ENCODE measurements around the gene FAM120A. TPM values are rescaled to one million over a fixed set of nuclear protein-coding genes. Genes with fewer than 3 reads are reported as not detected.

The FAM120A gene
- total and polyA plus RNA-seq, 9 of the 15 experiments (the other 6 are each of a cell fraction or from before 2014, with no cell fraction given): 8.7 to 71.0 (median 42.2) TPM

DNA sequence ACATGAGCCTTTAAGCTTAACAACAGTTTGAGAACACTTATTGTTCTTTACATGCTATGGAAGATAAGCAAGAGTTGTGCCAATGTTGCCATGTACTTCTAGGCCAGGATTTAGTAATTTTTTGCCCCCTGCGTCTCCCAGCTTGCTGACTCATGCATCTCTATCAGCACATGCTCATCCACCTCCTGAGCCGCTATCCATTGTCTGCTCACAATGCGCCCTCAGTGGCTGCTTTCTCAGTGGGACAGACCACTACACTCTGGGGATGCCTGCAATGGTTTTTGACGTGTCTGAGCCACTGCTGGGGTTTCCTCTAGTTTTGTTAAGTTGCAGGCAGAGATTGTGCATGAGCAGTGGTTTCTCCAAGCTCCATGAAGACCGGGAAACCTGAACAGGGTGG lies 74.0 kb downstream of the FAM120A start:
- POLR2A ChIA-PET: interaction anchor here (0.6 to 0.8 kb wide), 2 partner anchors 161 to 306 kb away, joined by 3 to 5 read pairs; no protein-coding TSS in a partner anchor
- no peaks in the 10 kb centered on the region for H3K9me3 ChIP-seq (replicated peaks; ENCODE audit: control insufficient read depth, insufficient read depth, low read depth, low read length)
- ATAC-seq (peak; percentile 83), DNase-seq (ENCODE audit: extremely low read depth in 1 of 4, low spot score in 3 of 4) (peak in 3 of 4 experiments; percentile 35 to 55 (median 47)), FAIRE-seq (peak; percentile 54)
- BruUV-seq (replicated peaks): no TSS peak
- peak overlapping the region; percentile 22; the same call in 1 of the 2 replicates for H3K4me2 ChIP-seq (ENCODE audit: insufficient read depth, low read length)
- H3K27ac ChIP-seq (ENCODE audit: extremely low read depth, low read depth, low read length): peak overlapping the region; percentile 60; the same call in 2 of the 3 replicates
- intact Hi-C loops (cut with micrococcal nuclease) (no loop called here), in situ Hi-C loops (cut with MboI) (no loop called here)
- H2AFZ ChIP-seq (ENCODE audit: low read depth, low read length): no peak overlapping the region
- peaks cover 43% of the 10 kb centered on the region for H3K79me2 ChIP-seq (ENCODE audit: control insufficient read depth, insufficient read depth, low read length)
- H4K20me1 ChIP-seq (replicated peaks; ENCODE audit: control insufficient read depth, insufficient read depth, low read length): no peaks in the 10 kb centered on the region; the same call in 1 of the 2 replicates
- peaks cover 3% of the 10 kb centered on the region for H3K9me1 ChIP-seq (ENCODE audit: control insufficient read depth, insufficient read depth, low read length)
- CTCF ChIA-PET (ENCODE audit: low intra/inter-chr PET ratio): no interaction called here
- peak overlapping the region in 1 of 2 experiments; percentile 27; a peak in 1 of 4 replicates for H3K9ac ChIP-seq (ENCODE audit: insufficient read depth in 1 of 2, low read depth in 2 of 2, low read length in 2 of 2)
- no peaks in the 10 kb centered on the region for H3K27me3 ChIP-seq (ENCODE audit: control insufficient read depth in 2 of 2, insufficient read depth in 2 of 2, low read length in 2 of 2)
- peaks cover 87% of the 10 kb centered on the region for H3K36me3 ChIP-seq (ENCODE audit: control insufficient read depth, insufficient read depth, low read length)
- 32% methylated on average over 5 of the region's 5 CpGs for WGBS (ENCODE audit: insufficient coverage, low coverage, missing lambda C conversion rate)
- H3K4me1 ChIP-seq (replicated peaks in 1 of 2; ENCODE audit: control insufficient read depth in 2 of 2, insufficient read depth in 2 of 2, low read length in 2 of 2): peaks cover 6 to 8% of the 10 kb centered on the region in 2 experiments; a peak in 4 of 5 replicates
- H3K4me3 ChIP-seq: no peak overlapping the region
- TF ChIP-seq, protein P1, sequence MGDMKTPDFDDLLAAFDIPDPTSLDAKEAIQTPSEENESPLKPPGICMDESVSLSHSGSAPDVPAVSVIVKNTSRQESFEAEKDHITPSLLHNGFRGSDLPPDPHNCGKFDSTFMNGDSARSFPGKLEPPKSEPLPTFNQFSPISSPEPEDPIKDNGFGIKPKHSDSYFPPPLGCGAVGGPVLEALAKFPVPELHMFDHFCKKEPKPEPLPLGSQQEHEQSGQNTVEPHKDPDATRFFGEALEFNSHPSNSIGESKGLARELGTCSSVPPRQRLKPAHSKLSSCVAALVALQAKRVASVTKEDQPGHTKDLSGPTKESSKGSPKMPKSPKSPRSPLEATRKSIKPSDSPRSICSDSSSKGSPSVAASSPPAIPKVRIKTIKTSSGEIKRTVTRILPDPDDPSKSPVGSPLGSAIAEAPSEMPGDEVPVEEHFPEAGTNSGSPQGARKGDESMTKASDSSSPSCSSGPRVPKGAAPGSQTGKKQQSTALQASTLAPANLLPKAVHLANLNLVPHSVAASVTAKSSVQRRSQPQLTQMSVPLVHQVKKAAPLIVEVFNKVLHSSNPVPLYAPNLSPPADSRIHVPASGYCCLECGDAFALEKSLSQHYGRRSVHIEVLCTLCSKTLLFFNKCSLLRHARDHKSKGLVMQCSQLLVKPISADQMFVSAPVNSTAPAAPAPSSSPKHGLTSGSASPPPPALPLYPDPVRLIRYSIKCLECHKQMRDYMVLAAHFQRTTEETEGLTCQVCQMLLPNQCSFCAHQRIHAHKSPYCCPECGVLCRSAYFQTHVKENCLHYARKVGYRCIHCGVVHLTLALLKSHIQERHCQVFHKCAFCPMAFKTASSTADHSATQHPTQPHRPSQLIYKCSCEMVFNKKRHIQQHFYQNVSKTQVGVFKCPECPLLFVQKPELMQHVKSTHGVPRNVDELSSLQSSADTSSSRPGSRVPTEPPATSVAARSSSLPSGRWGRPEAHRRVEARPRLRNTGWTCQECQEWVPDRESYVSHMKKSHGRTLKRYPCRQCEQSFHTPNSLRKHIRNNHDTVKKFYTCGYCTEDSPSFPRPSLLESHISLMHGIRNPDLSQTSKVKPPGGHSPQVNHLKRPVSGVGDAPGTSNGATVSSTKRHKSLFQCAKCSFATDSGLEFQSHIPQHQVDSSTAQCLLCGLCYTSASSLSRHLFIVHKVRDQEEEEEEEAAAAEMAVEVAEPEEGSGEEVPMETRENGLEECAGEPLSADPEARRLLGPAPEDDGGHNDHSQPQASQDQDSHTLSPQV (IDR thresholded peaks at IDR 0.05): peak; percentile 48
- TF ChIP-seq ZNF384 (IDR thresholded peaks at IDR 0.05; ENCODE audit: low read depth, low read length): no peak
- no peak for TF ChIP-seq NFATC3 (IDR thresholded peaks at IDR 0.05)
- TF ChIP-seq TCF15 (CRISPR knock-in tag; IDR thresholded peaks at IDR 0.05): no peak
- no peak for TF ChIP-seq GABPB1 (CRISPR knock-in tag; IDR thresholded peaks at IDR 0.05)
- TF ChIP-seq ARID1B (IDR thresholded peaks at IDR 0.05): 0 out of 2 replicates have a peak, but pooled peaks have one; percentile 27
- TF ChIP-seq MAZ (CRISPR knock-in tag; conservative IDR thresholded peaks at IDR 0.05 in 1 of 2, IDR thresholded peaks at IDR 0.05 in 1 of 2): no peak
- no peak for TF ChIP-seq RBFOX2 (IDR thresholded peaks at IDR 0.05; ENCODE audit: low read depth, low read length)
- TF ChIP-seq XRCC3 (IDR thresholded peaks at IDR 0.05): no peak
- TF ChIP-seq, protein P2, sequence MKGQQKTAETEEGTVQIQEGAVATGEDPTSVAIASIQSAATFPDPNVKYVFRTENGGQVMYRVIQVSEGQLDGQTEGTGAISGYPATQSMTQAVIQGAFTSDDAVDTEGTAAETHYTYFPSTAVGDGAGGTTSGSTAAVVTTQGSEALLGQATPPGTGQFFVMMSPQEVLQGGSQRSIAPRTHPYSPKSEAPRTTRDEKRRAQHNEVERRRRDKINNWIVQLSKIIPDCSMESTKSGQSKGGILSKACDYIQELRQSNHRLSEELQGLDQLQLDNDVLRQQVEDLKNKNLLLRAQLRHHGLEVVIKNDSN (CRISPR knock-in tag; IDR thresholded peaks at IDR 0.05): no peak
- peak; percentile 64 for TF ChIP-seq MECOM (CRISPR knock-in tag; IDR thresholded peaks at IDR 0.05)
- TF ChIP-seq, protein P3, sequence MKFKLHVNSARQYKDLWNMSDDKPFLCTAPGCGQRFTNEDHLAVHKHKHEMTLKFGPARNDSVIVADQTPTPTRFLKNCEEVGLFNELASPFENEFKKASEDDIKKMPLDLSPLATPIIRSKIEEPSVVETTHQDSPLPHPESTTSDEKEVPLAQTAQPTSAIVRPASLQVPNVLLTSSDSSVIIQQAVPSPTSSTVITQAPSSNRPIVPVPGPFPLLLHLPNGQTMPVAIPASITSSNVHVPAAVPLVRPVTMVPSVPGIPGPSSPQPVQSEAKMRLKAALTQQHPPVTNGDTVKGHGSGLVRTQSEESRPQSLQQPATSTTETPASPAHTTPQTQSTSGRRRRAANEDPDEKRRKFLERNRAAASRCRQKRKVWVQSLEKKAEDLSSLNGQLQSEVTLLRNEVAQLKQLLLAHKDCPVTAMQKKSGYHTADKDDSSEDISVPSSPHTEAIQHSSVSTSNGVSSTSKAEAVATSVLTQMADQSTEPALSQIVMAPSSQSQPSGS (CRISPR knock-in tag; IDR thresholded peaks at IDR 0.05): no peak
